ENCODE measurements around the gene SMIM11.

The SMIM11 gene

DNA sequence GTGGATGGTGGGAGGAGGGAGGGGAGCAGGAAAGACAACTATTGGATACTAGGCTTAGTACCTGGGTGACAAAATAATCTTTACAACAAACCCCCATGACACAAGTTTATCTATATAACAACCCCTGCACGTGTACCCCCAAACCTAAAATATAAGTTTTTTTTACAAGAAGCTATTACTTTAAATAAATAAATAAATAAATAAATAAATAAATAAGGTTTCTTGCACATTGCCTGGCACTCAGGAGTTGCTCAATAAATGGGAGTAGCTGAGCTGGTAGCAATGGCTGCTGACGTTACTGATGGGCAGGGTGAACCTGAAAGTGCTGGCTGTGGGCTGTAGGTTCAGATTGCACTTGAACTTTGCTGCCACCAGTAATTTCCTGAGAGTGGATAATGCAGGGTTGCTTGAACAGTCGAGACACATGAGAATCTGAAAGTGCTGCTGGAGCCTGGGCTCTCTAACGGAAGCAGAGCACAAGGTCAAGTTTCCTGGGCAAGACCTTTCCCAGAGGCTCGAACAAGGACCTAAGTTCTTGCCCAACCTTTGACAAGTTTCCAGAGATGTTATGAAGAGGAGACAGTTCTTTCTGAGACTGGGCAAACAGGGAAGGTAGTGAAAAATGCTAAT, 26.3 kb upstream of the SMIM11 start:
- no peak for TF ChIP-seq SNAI2 (CRISPR knock-in tag; IDR thresholded peaks at IDR 0.05)
- ATAC-seq = no peak

DNA sequence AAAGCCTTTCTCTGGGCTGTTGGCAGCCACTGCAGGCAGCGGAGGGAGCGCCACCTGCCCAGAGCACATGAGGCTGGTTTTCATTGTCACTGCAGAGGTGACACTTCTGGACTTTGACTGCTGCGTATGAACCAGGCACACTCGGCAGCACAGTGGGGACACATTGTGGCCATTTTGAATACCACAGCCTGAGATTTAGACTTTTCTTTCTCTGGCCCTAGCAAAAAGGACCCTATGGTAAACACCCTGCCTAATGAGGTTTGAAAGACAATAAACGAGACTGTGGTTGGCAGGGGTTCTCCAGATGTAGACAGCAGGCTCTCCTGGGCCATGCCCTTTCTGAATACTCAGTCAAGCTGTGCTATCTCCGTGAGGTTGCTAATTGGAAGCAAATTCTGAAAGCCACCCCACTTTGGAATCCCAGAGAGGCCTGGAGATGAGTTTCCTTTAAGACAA, 23.5 kb upstream of the SMIM11 start:
- peak; percentile 79 for ATAC-seq
- no peak for TF ChIP-seq SNAI2 (CRISPR knock-in tag; IDR thresholded peaks at IDR 0.05)
- TF ChIP-seq ZC3H10 (CRISPR knock-in tag; IDR thresholded peaks at IDR 0.05) = no peak
- no peak for TF ChIP-seq GLIS3 (CRISPR knock-in tag; IDR thresholded peaks at IDR 0.05)
- TF ChIP-seq ESRRG (CRISPR knock-in tag; IDR thresholded peaks at IDR 0.05) = no peak

DNA sequence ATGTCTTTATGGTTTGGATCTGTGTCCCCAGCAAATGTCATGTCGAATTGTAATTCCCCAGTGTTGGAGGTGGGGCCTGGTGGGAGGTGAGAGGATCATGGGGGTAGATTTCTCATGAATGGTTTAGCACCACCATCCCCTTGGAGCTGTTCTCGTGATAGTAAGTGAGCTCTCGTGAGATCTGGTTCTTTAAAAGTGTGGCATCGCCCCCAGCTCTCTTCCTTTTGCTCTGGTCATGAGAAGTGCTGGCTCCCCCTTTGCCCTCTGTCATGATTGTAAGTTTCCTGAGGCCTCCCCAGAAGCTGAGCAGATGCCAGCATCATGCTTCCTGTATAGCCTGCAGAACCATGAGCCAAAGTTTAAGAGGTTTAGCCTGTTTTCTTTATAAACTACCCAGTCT, 22.8 kb upstream of the SMIM11 start:
- TF ChIP-seq ZNF8 (CRISPR knock-in tag; IDR thresholded peaks at IDR 0.05) = no peak
- no peak for ATAC-seq

DNA sequence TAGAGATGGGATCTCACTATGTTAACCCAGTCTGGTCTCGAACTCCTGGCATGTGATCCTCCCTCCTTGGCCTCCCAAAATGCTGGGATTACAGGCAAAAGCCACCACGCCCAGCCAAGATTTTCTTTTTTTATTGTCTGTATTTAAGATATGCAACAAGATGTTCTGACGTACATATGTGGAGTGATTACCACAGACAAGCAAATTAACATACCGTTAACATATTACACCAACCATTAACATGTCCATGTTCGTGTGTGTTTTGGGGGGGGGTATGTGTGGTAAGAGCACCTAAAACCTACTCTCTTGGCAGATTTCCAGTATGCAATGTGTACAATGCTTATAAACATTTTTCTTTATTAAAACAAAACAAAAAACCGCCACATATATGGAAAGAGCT, 22.1 kb upstream of the SMIM11 start:
- no peak for ATAC-seq
- TF ChIP-seq OSR1 (CRISPR knock-in tag; IDR thresholded peaks at IDR 0.05) = no peak
- no peak for TF ChIP-seq ZNF8 (CRISPR knock-in tag; IDR thresholded peaks at IDR 0.05)
- TF ChIP-seq, protein P1, sequence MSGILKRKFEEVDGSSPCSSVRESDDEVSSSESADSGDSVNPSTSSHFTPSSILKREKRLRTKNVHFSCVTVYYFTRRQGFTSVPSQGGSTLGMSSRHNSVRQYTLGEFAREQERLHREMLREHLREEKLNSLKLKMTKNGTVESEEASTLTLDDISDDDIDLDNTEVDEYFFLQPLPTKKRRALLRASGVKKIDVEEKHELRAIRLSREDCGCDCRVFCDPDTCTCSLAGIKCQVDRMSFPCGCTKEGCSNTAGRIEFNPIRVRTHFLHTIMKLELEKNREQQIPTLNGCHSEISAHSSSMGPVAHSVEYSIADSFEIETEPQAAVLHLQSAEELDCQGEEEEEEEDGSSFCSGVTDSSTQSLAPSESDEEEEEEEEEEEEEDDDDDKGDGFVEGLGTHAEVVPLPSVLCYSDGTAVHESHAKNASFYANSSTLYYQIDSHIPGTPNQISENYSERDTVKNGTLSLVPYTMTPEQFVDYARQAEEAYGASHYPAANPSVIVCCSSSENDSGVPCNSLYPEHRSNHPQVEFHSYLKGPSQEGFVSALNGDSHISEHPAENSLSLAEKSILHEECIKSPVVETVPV (CRISPR knock-in tag; IDR thresholded peaks at IDR 0.05) = no peak
- TF ChIP-seq, protein P2, sequence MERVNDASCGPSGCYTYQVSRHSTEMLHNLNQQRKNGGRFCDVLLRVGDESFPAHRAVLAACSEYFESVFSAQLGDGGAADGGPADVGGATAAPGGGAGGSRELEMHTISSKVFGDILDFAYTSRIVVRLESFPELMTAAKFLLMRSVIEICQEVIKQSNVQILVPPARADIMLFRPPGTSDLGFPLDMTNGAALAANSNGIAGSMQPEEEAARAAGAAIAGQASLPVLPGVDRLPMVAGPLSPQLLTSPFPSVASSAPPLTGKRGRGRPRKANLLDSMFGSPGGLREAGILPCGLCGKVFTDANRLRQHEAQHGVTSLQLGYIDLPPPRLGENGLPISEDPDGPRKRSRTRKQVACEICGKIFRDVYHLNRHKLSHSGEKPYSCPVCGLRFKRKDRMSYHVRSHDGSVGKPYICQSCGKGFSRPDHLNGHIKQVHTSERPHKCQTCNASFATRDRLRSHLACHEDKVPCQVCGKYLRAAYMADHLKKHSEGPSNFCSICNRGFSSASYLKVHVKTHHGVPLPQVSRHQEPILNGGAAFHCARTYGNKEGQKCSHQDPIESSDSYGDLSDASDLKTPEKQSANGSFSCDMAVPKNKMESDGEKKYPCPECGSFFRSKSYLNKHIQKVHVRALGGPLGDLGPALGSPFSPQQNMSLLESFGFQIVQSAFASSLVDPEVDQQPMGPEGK (CRISPR knock-in tag; IDR thresholded peaks at IDR 0.05; ENCODE audit: borderline replicate concordance) = no peak
- TF ChIP-seq, protein P3, sequence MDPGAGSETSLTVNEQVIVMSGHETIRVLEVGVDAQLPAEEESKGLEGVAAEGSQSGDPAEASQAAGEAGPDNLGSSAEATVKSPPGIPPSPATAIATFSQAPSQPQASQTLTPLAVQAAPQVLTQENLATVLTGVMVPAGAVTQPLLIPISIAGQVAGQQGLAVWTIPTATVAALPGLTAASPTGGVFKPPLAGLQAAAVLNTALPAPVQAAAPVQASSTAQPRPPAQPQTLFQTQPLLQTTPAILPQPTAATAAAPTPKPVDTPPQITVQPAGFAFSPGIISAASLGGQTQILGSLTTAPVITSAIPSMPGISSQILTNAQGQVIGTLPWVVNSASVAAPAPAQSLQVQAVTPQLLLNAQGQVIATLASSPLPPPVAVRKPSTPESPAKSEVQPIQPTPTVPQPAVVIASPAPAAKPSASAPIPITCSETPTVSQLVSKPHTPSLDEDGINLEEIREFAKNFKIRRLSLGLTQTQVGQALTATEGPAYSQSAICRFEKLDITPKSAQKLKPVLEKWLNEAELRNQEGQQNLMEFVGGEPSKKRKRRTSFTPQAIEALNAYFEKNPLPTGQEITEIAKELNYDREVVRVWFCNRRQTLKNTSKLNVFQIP (CRISPR knock-in tag; IDR thresholded peaks at IDR 0.05; ENCODE audit: borderline replicate concordance, low read depth) = no peak
- TF ChIP-seq, protein P4, sequence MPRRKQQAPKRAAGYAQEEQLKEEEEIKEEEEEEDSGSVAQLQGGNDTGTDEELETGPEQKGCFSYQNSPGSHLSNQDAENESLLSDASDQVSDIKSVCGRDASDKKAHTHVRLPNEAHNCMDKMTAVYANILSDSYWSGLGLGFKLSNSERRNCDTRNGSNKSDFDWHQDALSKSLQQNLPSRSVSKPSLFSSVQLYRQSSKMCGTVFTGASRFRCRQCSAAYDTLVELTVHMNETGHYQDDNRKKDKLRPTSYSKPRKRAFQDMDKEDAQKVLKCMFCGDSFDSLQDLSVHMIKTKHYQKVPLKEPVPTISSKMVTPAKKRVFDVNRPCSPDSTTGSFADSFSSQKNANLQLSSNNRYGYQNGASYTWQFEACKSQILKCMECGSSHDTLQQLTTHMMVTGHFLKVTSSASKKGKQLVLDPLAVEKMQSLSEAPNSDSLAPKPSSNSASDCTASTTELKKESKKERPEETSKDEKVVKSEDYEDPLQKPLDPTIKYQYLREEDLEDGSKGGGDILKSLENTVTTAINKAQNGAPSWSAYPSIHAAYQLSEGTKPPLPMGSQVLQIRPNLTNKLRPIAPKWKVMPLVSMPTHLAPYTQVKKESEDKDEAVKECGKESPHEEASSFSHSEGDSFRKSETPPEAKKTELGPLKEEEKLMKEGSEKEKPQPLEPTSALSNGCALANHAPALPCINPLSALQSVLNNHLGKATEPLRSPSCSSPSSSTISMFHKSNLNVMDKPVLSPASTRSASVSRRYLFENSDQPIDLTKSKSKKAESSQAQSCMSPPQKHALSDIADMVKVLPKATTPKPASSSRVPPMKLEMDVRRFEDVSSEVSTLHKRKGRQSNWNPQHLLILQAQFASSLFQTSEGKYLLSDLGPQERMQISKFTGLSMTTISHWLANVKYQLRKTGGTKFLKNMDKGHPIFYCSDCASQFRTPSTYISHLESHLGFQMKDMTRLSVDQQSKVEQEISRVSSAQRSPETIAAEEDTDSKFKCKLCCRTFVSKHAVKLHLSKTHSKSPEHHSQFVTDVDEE (CRISPR knock-in tag; IDR thresholded peaks at IDR 0.05) = no peak
- TF ChIP-seq ZC3H10 (CRISPR knock-in tag; IDR thresholded peaks at IDR 0.05) = no peak
- TF ChIP-seq, protein P5, sequence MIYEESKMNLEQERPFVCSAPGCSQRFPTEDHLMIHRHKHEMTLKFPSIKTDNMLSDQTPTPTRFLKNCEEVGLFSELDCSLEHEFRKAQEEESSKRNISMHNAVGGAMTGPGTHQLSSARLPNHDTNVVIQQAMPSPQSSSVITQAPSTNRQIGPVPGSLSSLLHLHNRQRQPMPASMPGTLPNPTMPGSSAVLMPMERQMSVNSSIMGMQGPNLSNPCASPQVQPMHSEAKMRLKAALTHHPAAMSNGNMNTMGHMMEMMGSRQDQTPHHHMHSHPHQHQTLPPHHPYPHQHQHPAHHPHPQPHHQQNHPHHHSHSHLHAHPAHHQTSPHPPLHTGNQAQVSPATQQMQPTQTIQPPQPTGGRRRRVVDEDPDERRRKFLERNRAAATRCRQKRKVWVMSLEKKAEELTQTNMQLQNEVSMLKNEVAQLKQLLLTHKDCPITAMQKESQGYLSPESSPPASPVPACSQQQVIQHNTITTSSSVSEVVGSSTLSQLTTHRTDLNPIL (CRISPR knock-in tag; IDR thresholded peaks at IDR 0.05; ENCODE audit: low read depth) = no peak
- no peak for TF ChIP-seq GLIS3 (CRISPR knock-in tag; IDR thresholded peaks at IDR 0.05)
- no peak for TF ChIP-seq TOX (CRISPR knock-in tag; IDR thresholded peaks at IDR 0.05; ENCODE audit: borderline replicate concordance)
- no peak for TF ChIP-seq ZFP3 (CRISPR knock-in tag; IDR thresholded peaks at IDR 0.05)
- TF ChIP-seq ARNTL (CRISPR knock-in tag; IDR thresholded peaks at IDR 0.05; ENCODE audit: borderline replicate concordance, low read depth) = no peak
- no peak for TF ChIP-seq SNAI2 (CRISPR knock-in tag; IDR thresholded peaks at IDR 0.05)
- TF ChIP-seq BACH2 (CRISPR knock-in tag; IDR thresholded peaks at IDR 0.05; ENCODE audit: borderline replicate concordance) = no peak
- TF ChIP-seq ESRRG (CRISPR knock-in tag; IDR thresholded peaks at IDR 0.05) = no peak
- TF ChIP-seq RARB (CRISPR knock-in tag; IDR thresholded peaks at IDR 0.05) = no peak
- no peak for TF ChIP-seq ZFP30 (CRISPR knock-in tag; IDR thresholded peaks at IDR 0.05)
- TF ChIP-seq PPARA (CRISPR knock-in tag; IDR thresholded peaks at IDR 0.05; ENCODE audit: borderline replicate concordance) = no peak
- no peak for TF ChIP-seq ISL1 (CRISPR knock-in tag; IDR thresholded peaks at IDR 0.05)
- TF ChIP-seq CSDC2 (CRISPR knock-in tag; IDR thresholded peaks at IDR 0.05) = no peak

Measured in SK-N-SH treated with all-trans-retinoic acid at 6 μM for 48 hours (cell line).